NCI-H2196 treated with DMSO at 0.1 percent for 48 hours (cell line): Measurements from ENCODE around the gene KCNJ18.
"Not testable (repeated sequence)": the region's sequence is repeated elsewhere in the genome, so short reads cannot be mapped to it uniquely, and the experiment has no call there.

Experiments used
- DNase-seq: peaks from one replicate; lab custom pipeline; 2025; ENCODE audit not compliant: unreplicated experiment; lab: John Stamatoyannopoulos, UW

Gene KCNJ18

GRCh38 chr17:21749696-21750531, 57.6 kb downstream of the KCNJ18 start:
- not testable (repeated sequence) for DNase-seq

DNA sequence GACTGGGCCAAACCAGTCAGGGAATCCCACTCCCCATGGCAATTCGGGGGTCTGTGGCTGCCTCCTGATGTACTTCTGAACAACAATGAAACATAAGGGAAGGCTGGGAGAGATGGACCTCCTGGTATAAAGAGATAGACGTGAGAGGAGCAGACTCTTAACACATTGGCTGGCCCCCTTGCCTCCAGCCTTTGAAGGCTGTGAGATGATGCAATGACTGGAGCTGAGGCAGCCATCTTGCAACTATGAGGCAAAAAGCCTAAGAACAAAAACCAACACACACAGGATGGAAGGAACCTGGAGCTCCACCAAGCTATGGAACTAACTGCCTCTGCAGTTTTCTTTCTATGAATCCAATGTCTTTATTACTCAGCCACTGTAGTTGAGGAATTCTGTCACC, 58.8 kb downstream of the KCNJ18 start:
- not testable (repeated sequence) for DNase-seq
